Tibial artery (tissue), 4 donors: ENCODE measurements around the gene ADCK1.

ENCODE experiments used
- DNase-seq, 2 donors: peaks; one replicate each; pipeline ENCODE4 v3.0.0-alpha.2; 2019
- H3K27ac ChIP-seq, 2 donors: fragments of 200-600 bp; sonication (generic) in 1 of 2; 1 replicate in 1 of 2; 2 replicates in 1 of 2; pipeline ENCODE4 v1.5.1; 2018 to 2019; ENCODE audit warnings: mild to moderate bottlenecking in 1 of 2
- H3K27me3 ChIP-seq, 2 donors: fragments of 200-600 bp; sonication (generic) in 1 of 2; one replicate each; pipeline versions ENCODE4 v1.5.1 to v1.6.0; 2016 to 2019
- H3K36me3 ChIP-seq, 3 donors: fragments of 200-600 bp; sonication (generic) in 2 of 3; one replicate each; pipeline ENCODE4 v1.5.1; 2016 to 2019; ENCODE audit warnings: mild to moderate bottlenecking in 2 of 3
- H3K4me1 ChIP-seq, 4 donors: fragments of 200-600 bp; sonication (generic) in 2 of 4; 1 replicate in 3 of 4; 2 replicates in 1 of 4; pipeline ENCODE4 v1.5.1; 2016 to 2019
- H3K4me3 ChIP-seq, 2 donors: fragments of 200-600 bp; sonication (generic) in 1 of 2; 1 replicate in 1 of 2; 2 replicates in 1 of 2; pipeline ENCODE4 v1.5.1; 2018 to 2019; ENCODE audit warnings: mild to moderate bottlenecking in 2 of 2
- H3K9me3 ChIP-seq, 3 donors: fragments of 200-600 bp; sonication (generic) in 1 of 3; one replicate each; pipeline ENCODE4 v1.5.1; 2016 to 2019
- CTCF ChIP-seq, 2 experiments: fragments of 200-600 bp in 1 of 2; fragments of 450-650 bp in 1 of 2; IDR thresholded peaks; one replicate each; pipeline ENCODE4 v1.5.1; 2017 to 2019; ENCODE audit warnings: antibody characterized with exemption in 2 of 2, mild to moderate bottlenecking in 1 of 2, moderate library complexity in 1 of 2
- intact Hi-C: fragments of 100-400 bp; cut with DNase I; formaldehyde crosslinking; loops from one replicate; pipeline ENCODE4 v1.15.0; 2023; ENCODE audit warnings: low total_unique reads

The ADCK1 gene

GRCh38 chr14:77859934-77860570, 60.1 kb downstream of the ADCK1 start:
- H3K27me3 ChIP-seq, result no peaks in the 10 kb centered on the region
- H3K9me3 ChIP-seq, result no peaks in the 10 kb centered on the region
- no peak for TF ChIP-seq CTCF (IDR thresholded peaks at IDR 0.05)
- H3K4me1 ChIP-seq, result no peaks in the 10 kb centered on the region
- no peak overlapping the region for H3K27ac ChIP-seq
- intact Hi-C loops, result loop anchor here (5.0 kb wide), 1 partner anchor 707 kb away; no protein-coding TSS in a partner anchor
- H3K4me3 ChIP-seq, result no peak overlapping the region
- peaks cover 0 to 3% (median 0%) of the 10 kb centered on the region in 3 donors for H3K36me3 ChIP-seq
- no peak for DNase-seq

- Histone ChIP-seq H3K27me3 (no peaks in the 10 kb centered on the region), H3K4me3 (no peak overlapping the region), H3K36me3 (peaks cover 0 to 3% (median 0%) of the 10 kb centered on the region in 3 donors), H3K9me3 (no peaks in the 10 kb centered on the region), H3K4me1 (no peaks in the 10 kb centered on the region), H3K27ac (no peak overlapping the region)
- intact Hi-C loops, result loop anchor here (5.0 kb wide), 1 partner anchor 706 kb away; no protein-coding TSS in a partner anchor
- DNase-seq, result no peak
- TF ChIP-seq CTCF (IDR thresholded peaks at IDR 0.05), result no peak
These were observed 61.3 kb downstream of the ADCK1 start for GRCh38 chr14:77861201-77861600.

- H3K9me3 ChIP-seq, result no peaks in the 10 kb centered on the region
- no peak overlapping the region for H3K4me3 ChIP-seq
- H3K27ac ChIP-seq, result no peak overlapping the region
- H3K36me3 ChIP-seq, result peaks cover 0 to 3% (median 0%) of the 10 kb centered on the region in 3 donors
- DNase-seq, result peak; percentile 74 to 77
- peak; percentile 73 to 87 for TF ChIP-seq CTCF (IDR thresholded peaks at IDR 0.05)
- intact Hi-C loops, result loop anchor here (5.0 kb wide), 1 partner anchor 705 kb away; no protein-coding TSS in a partner anchor
- H3K4me1 ChIP-seq, result no peaks in the 10 kb centered on the region
- no peaks in the 10 kb centered on the region for H3K27me3 ChIP-seq
These were observed 62.4 kb downstream of the ADCK1 start for GRCh38 chr14:77862154-77862786.

GRCh38 chr14:77864085-77864484, 64.2 kb downstream of the ADCK1 start:
- intact Hi-C loops, result loop anchor here (5.0 kb wide), 1 partner anchor 703 kb away; no protein-coding TSS in a partner anchor

GRCh38 chr14:77864580-77864979, 64.7 kb downstream of the ADCK1 start:
- H3K4me3 ChIP-seq, result no peak overlapping the region
- H3K9me3 ChIP-seq, result no peaks in the 10 kb centered on the region
- TF ChIP-seq CTCF (IDR thresholded peaks at IDR 0.05), result no peak
- no peak overlapping the region for H3K27ac ChIP-seq
- H3K4me1 ChIP-seq, result no peaks in the 10 kb centered on the region
- peaks cover 0 to 6% (median 0%) of the 10 kb centered on the region in 3 donors for H3K36me3 ChIP-seq
- intact Hi-C loops, result loop anchor here (5.0 kb wide), 1 partner anchor 703 kb away; no protein-coding TSS in a partner anchor
- H3K27me3 ChIP-seq, result no peaks in the 10 kb centered on the region
- DNase-seq, result no peak

More at GRCh38 chr14:77864085-77864484, 64.2 kb downstream of the ADCK1 start:
- no peak overlapping the region for H3K4me3 ChIP-seq
- no peak for DNase-seq
- H3K27me3 ChIP-seq, result no peaks in the 10 kb centered on the region
- H3K27ac ChIP-seq, result no peak overlapping the region
- no peak for TF ChIP-seq CTCF (IDR thresholded peaks at IDR 0.05)
- no peaks in the 10 kb centered on the region for H3K4me1 ChIP-seq
- no peaks in the 10 kb centered on the region for H3K9me3 ChIP-seq
- peaks cover 0 to 6% (median 2%) of the 10 kb centered on the region in 3 donors for H3K36me3 ChIP-seq
